Calu3 (cell line): ENCODE data around the gene SERPINI1. TPM values are rescaled to one million over a fixed set of nuclear protein-coding genes. Genes with fewer than 3 reads are reported as not detected.

Experiments
- BruUV-seq: library from RNA; stranded (reverse); fragments of 400-500 nt; replicated peaks from 2 replicates; lab custom pipeline; 2021; lab: Mats Ljungman, UMichigan
- CTCF ChIA-PET: fragments of 300-600 bp; sonication (Branson Sonifier 250); formaldehyde crosslinking; loops from one replicate; lab custom pipeline; 2022; ENCODE audit warnings: antibody characterized with exemption; lab: Charles Lee
- DNase-seq: peaks from one replicate; pipeline ENCODE4 v3.0.0; 2022
- H3K27ac Mint-ChIP-seq: one replicate; pipeline ENCODE4 v1.8.0; 2022; ENCODE audit warnings: mixed read lengths; ENCODE audit not compliant: unreplicated experiment
- H3K27me3 Mint-ChIP-seq: one replicate; pipeline ENCODE4 v1.8.0; 2022; ENCODE audit warnings: mixed read lengths; ENCODE audit not compliant: unreplicated experiment
- H3K36me3 Mint-ChIP-seq: one replicate; pipeline ENCODE4 v1.8.0; 2022; ENCODE audit warnings: mild to moderate bottlenecking, moderate library complexity, mixed read lengths; ENCODE audit not compliant: insufficient read depth, unreplicated experiment
- H3K4me1 Mint-ChIP-seq: one replicate; pipeline ENCODE4 v1.8.0; 2022; ENCODE audit warnings: mild to moderate bottlenecking, low read depth, mixed read lengths; ENCODE audit not compliant: unreplicated experiment
- H3K4me3 Mint-ChIP-seq: one replicate; pipeline ENCODE4 v1.8.0; 2022; ENCODE audit warnings: mild to moderate bottlenecking, low read depth, moderate library complexity, mixed read lengths; ENCODE audit not compliant: unreplicated experiment
- H3K9me3 Mint-ChIP-seq: one replicate; pipeline ENCODE4 v1.8.0; 2022; ENCODE audit warnings: low read depth, mixed read lengths; ENCODE audit not compliant: unreplicated experiment
- intact Hi-C: fragments of 100-400 bp; cut with micrococcal nuclease; formaldehyde crosslinking; loops from one replicate; pipeline ENCODE4 v1.10.0; 2022; ENCODE audit not compliant: unreplicated experiment
- total RNA-seq: library from RNA; stranded (reverse); gene quantifications from 2 replicates; pipeline ENCODE4 v1.2.3, GENCODE V29; 2022
- TF ChIP-seq, protein P1 (sequence below): fragments of 200-600 bp; IDR thresholded peaks from one replicate; pipeline ENCODE4 v1.8.0; 2022; ENCODE audit warnings: antibody characterized with exemption; ENCODE audit not compliant: unreplicated experiment

The SERPINI1 gene
- total RNA-seq, 1 experiment from 2014 or later: 1.9 TPM

DNA sequence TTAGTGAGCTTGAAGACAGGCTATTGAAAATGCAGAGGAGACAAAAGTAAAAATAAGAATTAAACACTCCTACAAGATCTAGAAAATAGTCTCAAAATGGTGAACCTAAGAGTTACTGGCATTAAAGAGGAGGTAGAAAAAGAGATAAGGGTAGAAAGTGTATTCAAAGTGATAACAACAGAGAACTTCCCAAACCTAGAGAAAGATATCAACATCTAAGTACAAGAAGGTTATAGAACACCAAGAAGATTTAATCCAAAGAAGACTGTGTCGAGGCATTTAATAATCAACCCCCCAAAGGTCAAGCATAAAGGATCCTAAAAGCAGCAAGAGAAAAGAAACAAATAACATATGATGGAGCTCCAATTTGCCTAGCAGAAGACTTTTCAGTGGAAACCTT, 24.1 kb upstream of the SERPINI1 start:
- no peak overlapping the region for H3K27ac Mint-ChIP-seq
- no peak for DNase-seq
- no peak overlapping the region for H3K4me3 Mint-ChIP-seq
- BruUV-seq: no TSS peak
- no peaks in the 10 kb centered on the region for H3K9me3 Mint-ChIP-seq
- H3K4me1 Mint-ChIP-seq: peaks cover 15% of the 10 kb centered on the region
- no peaks in the 10 kb centered on the region for H3K27me3 Mint-ChIP-seq
- CTCF ChIA-PET: no interaction called here
- H3K36me3 Mint-ChIP-seq: peaks cover 19% of the 10 kb centered on the region
- TF ChIP-seq, protein P1, sequence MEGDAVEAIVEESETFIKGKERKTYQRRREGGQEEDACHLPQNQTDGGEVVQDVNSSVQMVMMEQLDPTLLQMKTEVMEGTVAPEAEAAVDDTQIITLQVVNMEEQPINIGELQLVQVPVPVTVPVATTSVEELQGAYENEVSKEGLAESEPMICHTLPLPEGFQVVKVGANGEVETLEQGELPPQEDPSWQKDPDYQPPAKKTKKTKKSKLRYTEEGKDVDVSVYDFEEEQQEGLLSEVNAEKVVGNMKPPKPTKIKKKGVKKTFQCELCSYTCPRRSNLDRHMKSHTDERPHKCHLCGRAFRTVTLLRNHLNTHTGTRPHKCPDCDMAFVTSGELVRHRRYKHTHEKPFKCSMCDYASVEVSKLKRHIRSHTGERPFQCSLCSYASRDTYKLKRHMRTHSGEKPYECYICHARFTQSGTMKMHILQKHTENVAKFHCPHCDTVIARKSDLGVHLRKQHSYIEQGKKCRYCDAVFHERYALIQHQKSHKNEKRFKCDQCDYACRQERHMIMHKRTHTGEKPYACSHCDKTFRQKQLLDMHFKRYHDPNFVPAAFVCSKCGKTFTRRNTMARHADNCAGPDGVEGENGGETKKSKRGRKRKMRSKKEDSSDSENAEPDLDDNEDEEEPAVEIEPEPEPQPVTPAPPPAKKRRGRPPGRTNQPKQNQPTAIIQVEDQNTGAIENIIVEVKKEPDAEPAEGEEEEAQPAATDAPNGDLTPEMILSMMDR: no peak
- intact Hi-C loops: no loop called here

DNA sequence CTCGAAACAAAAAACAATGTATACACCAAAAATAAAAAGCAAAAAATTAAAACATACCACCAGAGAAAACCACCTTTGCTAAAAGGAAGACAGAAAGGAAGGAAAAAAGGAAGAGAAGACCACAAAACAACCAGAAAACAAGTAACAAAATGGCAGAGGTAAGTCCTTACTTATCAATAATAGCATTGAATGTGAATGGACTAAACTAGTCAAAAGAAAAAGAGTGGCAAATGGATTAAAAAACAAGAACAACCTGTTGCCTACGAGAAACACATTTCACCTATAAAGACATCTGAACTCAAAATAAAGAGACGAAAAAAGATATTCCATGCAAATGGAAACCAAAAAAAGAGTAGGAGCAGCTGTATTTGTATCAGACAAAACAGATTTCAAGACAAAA, 23.1 kb upstream of the SERPINI1 start:
- TF ChIP-seq, protein P1: no peak
- Mint-ChIP-seq H3K9me3 (no peaks in the 10 kb centered on the region), H3K36me3 (peaks cover 19% of the 10 kb centered on the region), H3K27ac (no peak overlapping the region), H3K4me3 (no peak overlapping the region), H3K27me3 (no peaks in the 10 kb centered on the region), H3K4me1 (peaks cover 15% of the 10 kb centered on the region)
- intact Hi-C loops: no loop called here
- DNase-seq: no peak
- no TSS peak for BruUV-seq
- CTCF ChIA-PET: no interaction called here

DNA sequence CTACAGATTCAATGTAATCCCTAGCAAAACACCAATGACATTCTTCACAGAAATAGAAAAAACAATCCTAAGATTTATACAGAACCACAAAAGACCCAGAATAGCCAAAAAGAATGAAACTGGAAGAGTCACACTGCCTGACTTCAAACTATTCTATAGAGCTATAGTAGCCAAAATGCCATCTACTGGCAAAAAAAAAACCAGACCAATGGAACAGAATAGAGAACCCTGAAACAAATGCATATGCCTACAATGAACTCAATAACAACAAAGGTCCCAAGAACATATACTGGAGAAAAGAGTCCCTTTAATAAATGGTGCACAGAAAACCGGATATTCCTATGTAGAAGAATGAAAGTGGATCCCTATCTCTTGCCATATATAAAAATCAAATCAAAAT, 20.6 kb upstream of the SERPINI1 start:
- CTCF ChIA-PET: no interaction called here
- H3K36me3 Mint-ChIP-seq: peaks cover 17% of the 10 kb centered on the region
- peaks cover 15% of the 10 kb centered on the region for H3K4me1 Mint-ChIP-seq
- TF ChIP-seq, protein P1: no peak
- intact Hi-C loops: no loop called here
- no peak for DNase-seq
- BruUV-seq: no TSS peak
- no peaks in the 10 kb centered on the region for H3K27me3 Mint-ChIP-seq
- no peaks in the 10 kb centered on the region for H3K9me3 Mint-ChIP-seq
- H3K4me3 Mint-ChIP-seq: no peak overlapping the region
- H3K27ac Mint-ChIP-seq: no peak overlapping the region

DNA sequence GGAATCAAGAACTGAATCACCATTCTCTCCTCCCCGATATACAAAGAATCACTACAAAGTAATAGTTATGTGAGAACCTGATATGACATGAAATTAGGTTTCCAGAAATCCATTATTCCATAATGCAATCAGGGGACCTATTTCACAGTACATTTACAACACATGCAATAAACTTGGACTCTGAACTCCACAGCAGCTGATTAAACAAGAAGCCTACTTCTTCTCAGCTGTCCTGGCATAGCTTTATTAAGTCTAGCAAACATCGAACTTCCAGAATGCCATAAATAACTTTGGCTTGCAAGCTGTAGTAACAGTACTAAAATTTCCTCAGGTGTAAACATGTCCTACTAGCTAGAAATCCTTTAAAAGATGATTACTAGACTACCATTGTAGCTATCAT, 18.6 kb upstream of the SERPINI1 start:
- intact Hi-C loops: no loop called here
- Mint-ChIP-seq H3K4me3 (no peak overlapping the region), H3K9me3 (no peaks in the 10 kb centered on the region), H3K36me3 (peaks cover 17% of the 10 kb centered on the region), H3K4me1 (peaks cover 22% of the 10 kb centered on the region), H3K27me3 (no peaks in the 10 kb centered on the region), H3K27ac (no peak overlapping the region)
- TF ChIP-seq, protein P1: no peak
- no TSS peak for BruUV-seq
- DNase-seq: no peak
- CTCF ChIA-PET: no interaction called here
